Caco-2 (cell line): Measurements from ENCODE around the gene KLHDC10. TPM values are rescaled to one million over a fixed set of nuclear protein-coding genes. Genes with fewer than 3 reads are reported as not detected.
A peak's percentile ranks its signal among the peaks of the same experiment; 100 is the strongest.

Experiments
- BruUV-seq: library from RNA; stranded (reverse); fragments of 400-500 nt; replicated peaks from 2 replicates; lab custom pipeline; 2021; lab: Mats Ljungman, UMichigan
- CTCF ChIA-PET: fragments of 300-600 bp; sonication (Branson Sonifier 250); formaldehyde crosslinking; loops from one replicate; lab custom pipeline; 2022; ENCODE audit warnings: antibody characterized with exemption; lab: Charles Lee
- POLR2A ChIA-PET: fragments of 300-600 bp; sonication (Branson Sonifier 250); formaldehyde crosslinking; loops from one replicate; lab custom pipeline; 2022; ENCODE audit warnings: antibody characterized with exemption; lab: Charles Lee
- DNase-seq, 2 experiments: peaks; one replicate each; pipeline versions ENCODE4 v3.0.0 to v3.0.0-alpha.2; 2020 to 2022
- H3K27me3 ChIP-seq: replicated peaks from 2 replicates; pipeline ENCODE4 v1.6.0; 2011; ENCODE audit warnings: low read length; ENCODE audit not compliant: control insufficient read depth, insufficient read depth
- H3K36me3 ChIP-seq: 2 replicates; pipeline ENCODE4 v1.5.1; 2011; ENCODE audit warnings: low read length; ENCODE audit not compliant: control insufficient read depth, insufficient read depth
- H3K4me1 ChIP-seq: fragments of 250-450 bp; sonication (Bioruptor Pico); 2 replicates; pipeline ENCODE4 v1.5.1; 2020; ENCODE audit warnings: mild to moderate bottlenecking
- H3K4me3 ChIP-seq: 2 replicates; pipeline ENCODE4 v1.5.1; 2011; ENCODE audit warnings: low read depth, mild to moderate bottlenecking, control low read depth, low read length
- H3K9me3 ChIP-seq: fragments of 250-450 bp; sonication (Bioruptor Pico); 2 replicates; pipeline ENCODE4 v1.5.1; 2020; ENCODE audit warnings: mild to moderate bottlenecking, moderate library complexity
- H3K27ac Mint-ChIP-seq: one replicate; pipeline ENCODE4 v1.8.0; 2022; ENCODE audit warnings: mixed read lengths; ENCODE audit not compliant: unreplicated experiment
- H3K27me3 Mint-ChIP-seq: one replicate; pipeline ENCODE4 v1.8.0; 2022; ENCODE audit warnings: mixed read lengths; ENCODE audit not compliant: insufficient read depth, unreplicated experiment
- H3K36me3 Mint-ChIP-seq: one replicate; pipeline ENCODE4 v1.8.0; 2022; ENCODE audit warnings: mild to moderate bottlenecking, mixed read lengths; ENCODE audit not compliant: insufficient read depth, unreplicated experiment
- H3K4me1 Mint-ChIP-seq: one replicate; pipeline ENCODE4 v1.8.0; 2022; ENCODE audit warnings: low read depth, mixed read lengths; ENCODE audit not compliant: unreplicated experiment
- H3K4me3 Mint-ChIP-seq: one replicate; pipeline ENCODE4 v1.8.0; 2022; ENCODE audit warnings: mild to moderate bottlenecking, moderate library complexity, mixed read lengths; ENCODE audit not compliant: unreplicated experiment
- H3K9me3 Mint-ChIP-seq: one replicate; pipeline ENCODE4 v1.8.0; 2022; ENCODE audit warnings: mixed read lengths; ENCODE audit not compliant: unreplicated experiment
- CTCF ChIP-seq, 2 experiments: fragments of 200-600 bp in 1 of 2; IDR thresholded peaks; 1 replicate in 1 of 2; 2 replicates in 1 of 2; pipeline versions ENCODE4 v1.5.1 to v1.8.0; 2011 to 2022; ENCODE audit warnings: antibody characterized with exemption in 1 of 2, control low read depth in 1 of 2, inconsistent platforms in 1 of 2, low read depth in 1 of 2, low read length in 1 of 2, mild to moderate bottlenecking in 1 of 2, moderate library complexity in 1 of 2; ENCODE audit not compliant: insufficient read depth in 1 of 2, severe bottlenecking in 1 of 2, unreplicated experiment in 1 of 2
- intact Hi-C: fragments of 100-400 bp; cut with micrococcal nuclease; formaldehyde crosslinking; loops from one replicate; pipeline ENCODE4 v1.10.0; 2022; ENCODE audit not compliant: unreplicated experiment
- total RNA-seq: library from RNA; stranded (reverse); gene quantifications from 2 replicates; pipeline ENCODE4 v1.2.3, GENCODE V29; 2022

The KLHDC10 gene
- total RNA-seq, 1 experiment from 2014 or later = 22.3 TPM

GRCh38 chr7:130065500-130066152, 4.7 kb upstream of the KLHDC10 start:
- H3K9me3 Mint-ChIP-seq = no peaks in the 10 kb centered on the region
- no peaks in the 10 kb centered on the region for H3K27me3 Mint-ChIP-seq
- Histone ChIP-seq H3K4me3 (no peak overlapping the region), H3K27me3 (no peaks in the 10 kb centered on the region), H3K9me3 (no peaks in the 10 kb centered on the region), H3K36me3 (no peaks in the 10 kb centered on the region), H3K4me1 (no peaks in the 10 kb centered on the region)
- no peak for DNase-seq
- no peak for TF ChIP-seq CTCF (IDR thresholded peaks at IDR 0.05; ENCODE audit: insufficient read depth in 1 of 2, low read depth in 1 of 2, low read length in 1 of 2, severe bottlenecking in 1 of 2, unreplicated experiment in 1 of 2)
- intact Hi-C loops = no loop called here
- H3K36me3 Mint-ChIP-seq = peaks cover 6% of the 10 kb centered on the region
- ChIA-PET CTCF (interaction anchor here (0.7 kb wide), 1 partner anchor 327 kb away, joined by 3 read pairs; no protein-coding TSS in a partner anchor), POLR2A (no interaction called here)
- no peak overlapping the region for H3K27ac Mint-ChIP-seq
- no peaks in the 10 kb centered on the region for H3K4me1 Mint-ChIP-seq
- no TSS peak for BruUV-seq
- no peak overlapping the region for H3K4me3 Mint-ChIP-seq

- peak overlapping the region; percentile 47 for H3K4me3 ChIP-seq
- ChIA-PET POLR2A (interaction anchor here (0.5 to 1.4 kb wide), 5 partner anchors 13 to 289 kb away, joined by 3 to 23 read pairs (median 3); partner anchors contain the start of gene TMEM209), CTCF (interaction anchor here (0.6 to 1.3 kb wide), 9 partner anchors 15 to 689 kb away, joined by 3 to 6 read pairs (median 4); partner anchors contain the start of genes TMEM209 and ZC3HC1)
- BruUV-seq = TSS peak; percentile 71
- no peaks in the 10 kb centered on the region for H3K27me3 ChIP-seq
- intact Hi-C loops = no loop called here
- peak overlapping the region; percentile 84 for H3K4me3 Mint-ChIP-seq
- no peaks in the 10 kb centered on the region for H3K9me3 ChIP-seq
- peak in 1 of 2 experiments; percentile 13 for DNase-seq
- no peaks in the 10 kb centered on the region for H3K9me3 Mint-ChIP-seq
- no peaks in the 10 kb centered on the region for H3K36me3 ChIP-seq
- H3K4me1 ChIP-seq = peaks cover 13% of the 10 kb centered on the region
- peaks cover 16% of the 10 kb centered on the region for H3K36me3 Mint-ChIP-seq
- TF ChIP-seq CTCF (IDR thresholded peaks at IDR 0.05; ENCODE audit: insufficient read depth in 1 of 2, low read depth in 1 of 2, low read length in 1 of 2, severe bottlenecking in 1 of 2, unreplicated experiment in 1 of 2) = no peak
- H3K27ac Mint-ChIP-seq = peak overlapping the region; percentile 65
- no peaks in the 10 kb centered on the region for H3K27me3 Mint-ChIP-seq
- peaks cover 19% of the 10 kb centered on the region for H3K4me1 Mint-ChIP-seq
These were observed 956 bp upstream of the KLHDC10 start for GRCh38 chr7:130069179-130069977.
